ENCODE results near the gene NTRK2. TPM values are rescaled to one million over a fixed set of nuclear protein-coding genes. Genes with fewer than 3 reads are reported as not detected.
A peak's percentile ranks its signal among the peaks of the same experiment; 100 is the strongest.

Gene NTRK2
- 0.54 TPM in 1 of 2 replicates, not detected in the other for total RNA-seq (2014; rRNA removed; shearing (Covaris generic); ENCODE audit: low replicate concordance)

GRCh38 chr9:84669288-84670137 is at the start of gene NTRK2:
NTRK2 (plus strand) TSS chr9:84669729; CDS start chr9:84670749, 1,020 bp downstream.
- in situ Hi-C loops (cut with HindIII; ENCODE audit: low pct_unique_long_range_greater_than_20kb, low sequenced_read_pairs), result no loop called here
- DNase-seq (ENCODE audit: low read depth), result peak; percentile 24

- in situ Hi-C loops (cut with HindIII; ENCODE audit: low pct_unique_long_range_greater_than_20kb, low sequenced_read_pairs), result no loop called here
- no peak for DNase-seq (ENCODE audit: low read depth)
Observed at GRCh38 chr9:84620338-84620737, 49.2 kb upstream of the NTRK2 start.

GRCh38 chr9:84621811-84622210 is 47.7 kb upstream of the NTRK2 start:
- no peak for DNase-seq (ENCODE audit: low read depth)
- in situ Hi-C loops (cut with HindIII; ENCODE audit: low pct_unique_long_range_greater_than_20kb, low sequenced_read_pairs), result no loop called here

- no peak for DNase-seq (ENCODE audit: low read depth)
- in situ Hi-C loops (cut with HindIII; ENCODE audit: low pct_unique_long_range_greater_than_20kb, low sequenced_read_pairs), result no loop called here
Observed at GRCh38 chr9:84622981-84623380, 46.5 kb upstream of the NTRK2 start.

- DNase-seq (ENCODE audit: low read depth), result no peak
- in situ Hi-C loops (cut with HindIII; ENCODE audit: low pct_unique_long_range_greater_than_20kb, low sequenced_read_pairs), result no loop called here
Observed at GRCh38 chr9:84636436-84636835, 33.1 kb upstream of the NTRK2 start.

- DNase-seq (ENCODE audit: low read depth), result no peak
- in situ Hi-C loops (cut with HindIII; ENCODE audit: low pct_unique_long_range_greater_than_20kb, low sequenced_read_pairs), result no loop called here
Observed at GRCh38 chr9:84642553-84643141, 26.9 kb upstream of the NTRK2 start.

- no peak for DNase-seq (ENCODE audit: low read depth)
- in situ Hi-C loops (cut with HindIII; ENCODE audit: low pct_unique_long_range_greater_than_20kb, low sequenced_read_pairs), result no loop called here
Observed at GRCh38 chr9:84647699-84648098, 21.8 kb upstream of the NTRK2 start.

- peak; percentile 81 for DNase-seq (ENCODE audit: low read depth)
- in situ Hi-C loops (cut with HindIII; ENCODE audit: low pct_unique_long_range_greater_than_20kb, low sequenced_read_pairs), result no loop called here
Observed at GRCh38 chr9:84652496-84653120, 16.9 kb upstream of the NTRK2 start.

- in situ Hi-C loops (cut with HindIII; ENCODE audit: low pct_unique_long_range_greater_than_20kb, low sequenced_read_pairs), result no loop called here
- no peak for DNase-seq (ENCODE audit: low read depth)
Observed at GRCh38 chr9:84655447-84655846, 14.1 kb upstream of the NTRK2 start.

GRCh38 chr9:84659313-84659712 is 10.2 kb upstream of the NTRK2 start:
- in situ Hi-C loops (cut with HindIII; ENCODE audit: low pct_unique_long_range_greater_than_20kb, low sequenced_read_pairs), result no loop called here
- no peak for DNase-seq (ENCODE audit: low read depth)

- DNase-seq (ENCODE audit: low read depth), result no peak
- in situ Hi-C loops (cut with HindIII; ENCODE audit: low pct_unique_long_range_greater_than_20kb, low sequenced_read_pairs), result no loop called here
Observed at GRCh38 chr9:84659773-84660172, 9.8 kb upstream of the NTRK2 start.

GRCh38 chr9:84667571-84668195 is 1.8 kb upstream of the NTRK2 start:
- in situ Hi-C loops (cut with HindIII; ENCODE audit: low pct_unique_long_range_greater_than_20kb, low sequenced_read_pairs), result no loop called here
- DNase-seq (ENCODE audit: low read depth), result peak; percentile 47

GRCh38 chr9:84668196-84669012 is 1.1 kb upstream of the NTRK2 start:
- in situ Hi-C loops (cut with HindIII; ENCODE audit: low pct_unique_long_range_greater_than_20kb, low sequenced_read_pairs), result no loop called here

GRCh38 chr9:84669013-84669287 is 579 bp upstream of the NTRK2 start:
- DNase-seq (ENCODE audit: low read depth), result peak; percentile 22
- in situ Hi-C loops (cut with HindIII; ENCODE audit: low pct_unique_long_range_greater_than_20kb, low sequenced_read_pairs), result no loop called here

More at GRCh38 chr9:84668196-84669012, 1.1 kb upstream of the NTRK2 start:
- DNase-seq (ENCODE audit: low read depth), result peak; percentile 72

- in situ Hi-C loops (cut with HindIII; ENCODE audit: low pct_unique_long_range_greater_than_20kb, low sequenced_read_pairs), result no loop called here
Observed at GRCh38 chr9:84670138-84671041, 861 bp downstream of the NTRK2 start.

GRCh38 chr9:84671586-84672521 is 2.3 kb downstream of the NTRK2 start:
- in situ Hi-C loops (cut with HindIII; ENCODE audit: low pct_unique_long_range_greater_than_20kb, low sequenced_read_pairs), result no loop called here
- DNase-seq (ENCODE audit: low read depth), result no peak

More at GRCh38 chr9:84670138-84671041, 861 bp downstream of the NTRK2 start:
- no peak for DNase-seq (ENCODE audit: low read depth)
